ENCODE data around the gene LANCL3. TPM values are rescaled to one million over a fixed set of nuclear protein-coding genes. Genes with fewer than 3 reads are reported as not detected.

LANCL3 gene
- total RNA-seq, 3 donors from 2014 or later = 0.05 to 0.08 (median 0.05) TPM

- Mint-ChIP-seq H3K27me3 (ENCODE audit: low read depth) (peaks cover 2% of the 10 kb centered on the region), H3K36me3 (ENCODE audit: insufficient read depth) (no peaks in the 10 kb centered on the region), H3K4me3 (no peak overlapping the region), H3K9me3 (peaks cover 9% of the 10 kb centered on the region), H3K4me1 (ENCODE audit: low read depth) (no peaks in the 10 kb centered on the region)
- DNase-seq (no peak), ATAC-seq (no peak)
These were observed 146.2 kb downstream of the LANCL3 start for GRCh38 chrX:37717708-37718107.

- DNase-seq (no peak), ATAC-seq (no peak)
- no peak overlapping the region for H3K4me3 Mint-ChIP-seq
- no peaks in the 10 kb centered on the region for H3K36me3 Mint-ChIP-seq (ENCODE audit: insufficient read depth)
- peaks cover 9% of the 10 kb centered on the region for H3K9me3 Mint-ChIP-seq
- peaks cover 5% of the 10 kb centered on the region for H3K27me3 Mint-ChIP-seq (ENCODE audit: low read depth)
- no peaks in the 10 kb centered on the region for H3K4me1 Mint-ChIP-seq (ENCODE audit: low read depth)
These were observed 151.1 kb downstream of the LANCL3 start for GRCh38 chrX:37722595-37722994.

- DNase-seq (no peak), ATAC-seq (no peak)
- no peaks in the 10 kb centered on the region for H3K36me3 Mint-ChIP-seq (ENCODE audit: insufficient read depth)
- no peaks in the 10 kb centered on the region for H3K9me3 Mint-ChIP-seq
- H3K4me3 Mint-ChIP-seq = no peak overlapping the region
- no peaks in the 10 kb centered on the region for H3K4me1 Mint-ChIP-seq (ENCODE audit: low read depth)
- peaks cover 5% of the 10 kb centered on the region for H3K27me3 Mint-ChIP-seq (ENCODE audit: low read depth)
These were observed 154.9 kb downstream of the LANCL3 start for GRCh38 chrX:37726346-37726745.

Other genes starting within 250 kb of the LANCL3 start
- gene PRRG1, start 222.3 kb upstream of the LANCL3 start, total RNA-seq = not detected
- under 1 TPM; 0.05 to 0.16 (median 0.10) TPM for gene XK, start 114.1 kb downstream of the LANCL3 start, total RNA-seq
- 1 to 10 TPM; 1.1 to 3.5 (median 1.2) TPM for gene CYBB, start 208.4 kb downstream of the LANCL3 start, total RNA-seq

All from activated T-cell treated with anti-CD3 and anti-CD28 coated beads, Interleukin-2, amount 50 U/mL, for 4 hours (primary cell).